Esophagus muscularis mucosa (tissue), 4 donors: Measurements from ENCODE around the gene NMUR1. TPM values are rescaled to one million over a fixed set of nuclear protein-coding genes. Genes with fewer than 3 reads are reported as not detected.
"Not testable (repeated sequence)": the region's sequence is repeated elsewhere in the genome, so short reads cannot be mapped to it uniquely, and the experiment has no call there.

Experiments
- DNase-seq: peaks from one replicate; pipeline ENCODE4 v3.0.0-alpha.2; 2017; ENCODE audit errors: extremely low spot score
- H3K27ac ChIP-seq, 4 donors: fragments of 200-600 bp; sonication (generic); replicated peaks in 1 of 4; 1 replicate in 3 of 4; 2 replicates in 1 of 4; pipeline ENCODE4 v1.5.1; 2016 to 2019; ENCODE audit warnings: mild to moderate bottlenecking in 1 of 4
- H3K27me3 ChIP-seq, 4 donors: fragments of 200-600 bp; sonication (generic); one replicate each; pipeline versions ENCODE4 v1.5.1 to v1.6.0; 2016 to 2019
- H3K36me3 ChIP-seq, 4 donors: fragments of 200-600 bp; sonication (generic); one replicate each; pipeline ENCODE4 v1.5.1; 2016 to 2019
- H3K4me1 ChIP-seq, 4 donors: fragments of 200-600 bp; sonication (generic); one replicate each; pipeline ENCODE4 v1.5.1; 2016 to 2019
- H3K4me3 ChIP-seq, 4 donors: fragments of 200-600 bp; sonication (generic); 1 replicate in 2 of 4; 2 replicates in 2 of 4; pipeline ENCODE4 v1.5.1; 2016 to 2019; ENCODE audit warnings: mild to moderate bottlenecking in 4 of 4, moderate library complexity in 1 of 4
- H3K9me3 ChIP-seq, 4 donors: fragments of 200-600 bp; sonication (generic); 1 replicate in 3 of 4; 2 replicates in 1 of 4; pipeline ENCODE4 v1.5.1; 2016 to 2019
- EP300 ChIP-seq: sonication (generic); formaldehyde crosslinking; IDR thresholded peaks from one replicate; pipeline ENCODE4 v1.6.1; 2017; ENCODE audit warnings: antibody characterized with exemption
- POLR2A ChIP-seq: fragments of 450-650 bp; IDR thresholded peaks from one replicate; pipeline ENCODE4 v1.6.1; 2017; ENCODE audit warnings: antibody characterized with exemption, moderate library complexity, mild to moderate bottlenecking, low read depth
- POLR2AphosphoS5 ChIP-seq, 2 donors: sonication (generic); formaldehyde crosslinking; IDR thresholded peaks; one replicate each; pipeline ENCODE4 v1.6.1; 2017; ENCODE audit warnings: antibody characterized with exemption in 2 of 2
- WGBS: methylation state at CpG from one replicate; pipeline ENCODE4 v1.1.5; 2018; 5-methylcytosine and 5-hydroxymethylcytosine counted together
- intact Hi-C: fragments of 100-400 bp; cut with DNase I; formaldehyde crosslinking; loops from one replicate; pipeline ENCODE4 v1.15.1; 2023
- total RNA-seq, 4 donors: library from RNA; depleted of rRNA; stranded (reverse); fragments of >200 nt; gene quantifications; one replicate each; pipeline versions ENCODE4 v1.1.0 to v1.2.1, GENCODE V29; 2016
- TF ChIP-seq, protein P1 (sequence below), 3 experiments: fragments of 200-600 bp in 2 of 3; fragments of 450-650 bp in 1 of 3; sonication (generic) in 2 of 3; IDR thresholded peaks; one replicate each; pipeline ENCODE4 v1.5.1; 2017 to 2019; ENCODE audit warnings: antibody characterized with exemption in 3 of 3, mild to moderate bottlenecking in 2 of 3, moderate library complexity in 1 of 3

NMUR1 gene
- total RNA-seq, 4 donors from 2014 or later: 1.2 to 5.4 (median 2.5) TPM

DNA sequence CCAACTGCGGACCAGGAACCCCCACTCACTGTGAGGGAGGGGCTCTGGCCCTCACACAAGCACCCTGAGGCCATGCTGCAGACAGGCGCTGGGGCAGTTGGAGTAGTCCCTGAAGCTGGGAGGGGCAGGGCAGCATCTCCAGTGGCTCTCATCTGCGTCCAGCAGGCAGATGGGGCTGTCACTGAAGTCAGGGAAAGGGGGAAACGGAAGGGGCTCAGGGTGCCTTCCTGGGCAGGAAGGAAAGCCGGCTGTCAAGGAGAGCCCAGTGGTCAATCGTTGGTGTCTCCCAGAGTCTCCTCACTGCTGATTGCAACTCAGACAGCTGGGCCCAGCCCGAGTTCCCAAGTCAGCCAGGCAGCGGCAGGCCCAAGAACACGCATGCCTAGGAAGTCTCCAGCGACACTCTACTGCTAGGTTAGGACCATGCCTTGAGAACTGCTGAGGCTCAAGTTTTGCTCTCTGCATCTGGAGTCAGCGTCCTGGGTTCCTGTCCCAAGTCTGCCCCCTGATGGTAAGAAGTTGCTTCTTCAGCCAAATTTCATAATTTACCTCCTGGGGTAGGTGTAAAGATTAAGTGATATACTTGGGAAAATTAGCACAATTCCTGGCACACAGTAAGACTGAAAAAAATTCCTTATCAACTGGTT, 27.4 kb upstream of the NMUR1 start:
- no peaks in the 10 kb centered on the region for H3K36me3 ChIP-seq
- peaks cover 0 to 7% (median 3%) of the 10 kb centered on the region in 4 donors for H3K9me3 ChIP-seq
- peaks cover 16 to 24% (median 21%) of the 10 kb centered on the region in 4 donors for H3K4me1 ChIP-seq
- H3K27me3 ChIP-seq: no peaks in the 10 kb centered on the region
- no peak overlapping the region for H3K4me3 ChIP-seq
- TF ChIP-seq, protein P1, sequence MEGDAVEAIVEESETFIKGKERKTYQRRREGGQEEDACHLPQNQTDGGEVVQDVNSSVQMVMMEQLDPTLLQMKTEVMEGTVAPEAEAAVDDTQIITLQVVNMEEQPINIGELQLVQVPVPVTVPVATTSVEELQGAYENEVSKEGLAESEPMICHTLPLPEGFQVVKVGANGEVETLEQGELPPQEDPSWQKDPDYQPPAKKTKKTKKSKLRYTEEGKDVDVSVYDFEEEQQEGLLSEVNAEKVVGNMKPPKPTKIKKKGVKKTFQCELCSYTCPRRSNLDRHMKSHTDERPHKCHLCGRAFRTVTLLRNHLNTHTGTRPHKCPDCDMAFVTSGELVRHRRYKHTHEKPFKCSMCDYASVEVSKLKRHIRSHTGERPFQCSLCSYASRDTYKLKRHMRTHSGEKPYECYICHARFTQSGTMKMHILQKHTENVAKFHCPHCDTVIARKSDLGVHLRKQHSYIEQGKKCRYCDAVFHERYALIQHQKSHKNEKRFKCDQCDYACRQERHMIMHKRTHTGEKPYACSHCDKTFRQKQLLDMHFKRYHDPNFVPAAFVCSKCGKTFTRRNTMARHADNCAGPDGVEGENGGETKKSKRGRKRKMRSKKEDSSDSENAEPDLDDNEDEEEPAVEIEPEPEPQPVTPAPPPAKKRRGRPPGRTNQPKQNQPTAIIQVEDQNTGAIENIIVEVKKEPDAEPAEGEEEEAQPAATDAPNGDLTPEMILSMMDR (IDR thresholded peaks at IDR 0.05): peak; percentile 55 to 81 (median 63)
- TF ChIP-seq POLR2AphosphoS5 (IDR thresholded peaks at IDR 0.05) (no peak), EP300 (no peak)
- DNase-seq: peak; percentile 94
- intact Hi-C loops: loop anchor here (1.0 to 5.0 kb wide), 3 partner anchors 27 to 75 kb away; partner anchors contain the start of gene NMUR1
- 47% methylated on average over 10 of the region's 11 CpGs for WGBS
- H3K27ac ChIP-seq: peak overlapping the region; percentile 23 to 65 (median 55)

DNA sequence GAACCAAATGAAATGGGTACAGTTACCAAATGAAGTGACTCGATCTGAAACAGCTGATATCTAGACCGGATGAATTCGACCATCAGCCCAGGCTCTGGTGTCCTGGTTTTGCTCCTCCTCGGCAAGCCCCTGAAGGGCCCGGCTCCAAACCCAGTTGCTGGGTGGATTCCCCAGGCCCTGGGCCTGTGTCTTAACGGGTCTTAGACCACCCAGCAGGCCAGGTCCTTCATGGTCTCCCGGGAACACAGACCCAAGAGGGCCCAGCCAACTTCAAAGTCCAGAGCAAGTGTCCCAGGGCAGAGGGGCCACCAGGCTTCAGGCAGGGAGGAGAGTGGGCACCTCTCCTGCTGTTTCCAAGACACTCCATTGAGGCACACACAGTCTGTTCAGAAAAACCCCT, 26.7 kb upstream of the NMUR1 start:
- Histone ChIP-seq H3K27ac (peak overlapping the region in 3 of 4 donors; percentile 23 to 65 (median 65)), H3K9me3 (peaks cover 0 to 13% (median 6%) of the 10 kb centered on the region in 4 donors), H3K27me3 (no peaks in the 10 kb centered on the region), H3K36me3 (no peaks in the 10 kb centered on the region), H3K4me1 (peaks cover 16 to 24% (median 21%) of the 10 kb centered on the region in 4 donors), H3K4me3 (no peak overlapping the region)
- TF ChIP-seq, protein P1 (IDR thresholded peaks at IDR 0.05): no peak
- TF ChIP-seq POLR2AphosphoS5 (IDR thresholded peaks at IDR 0.05) (no peak), EP300 (no peak)
- DNase-seq: no peak
- intact Hi-C loops: loop anchor here (2.0 to 5.0 kb wide), 2 partner anchors 40 to 74 kb away; no protein-coding TSS in a partner anchor
- WGBS: 87% methylated on average over 6 of the region's 7 CpGs

DNA sequence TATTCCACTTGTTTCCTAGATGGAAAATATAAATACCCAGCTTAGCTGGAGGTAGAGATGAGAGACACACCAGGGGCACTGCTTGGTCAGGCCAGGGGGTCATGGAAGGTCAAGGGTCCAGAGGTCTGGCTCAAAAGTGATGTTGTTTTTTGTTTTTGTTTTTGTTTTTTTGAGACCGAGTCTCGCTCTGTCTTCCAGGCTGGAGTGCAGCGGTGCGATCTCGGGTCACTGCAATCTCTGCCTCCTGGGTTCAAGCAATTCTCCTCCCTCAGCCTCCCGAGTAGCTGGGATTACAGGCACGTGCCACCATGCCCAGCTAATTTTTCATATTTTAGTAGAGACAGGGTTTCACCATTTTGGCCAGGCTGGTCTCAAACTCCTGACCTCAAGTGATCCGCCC, 26.3 kb upstream of the NMUR1 start:
- H3K9me3 ChIP-seq: peaks cover 0 to 13% (median 6%) of the 10 kb centered on the region in 4 donors
- peaks cover 16 to 24% (median 21%) of the 10 kb centered on the region in 4 donors for H3K4me1 ChIP-seq
- 95% methylated on average over 8 of the region's 8 CpGs for WGBS
- H3K4me3 ChIP-seq, H3K27me3 ChIP-seq, DNase-seq, H3K36me3 ChIP-seq, H3K27ac ChIP-seq: not testable (repeated sequence)
- intact Hi-C loops: loop anchor here (2.0 to 5.0 kb wide), 2 partner anchors 39 to 74 kb away; no protein-coding TSS in a partner anchor

DNA sequence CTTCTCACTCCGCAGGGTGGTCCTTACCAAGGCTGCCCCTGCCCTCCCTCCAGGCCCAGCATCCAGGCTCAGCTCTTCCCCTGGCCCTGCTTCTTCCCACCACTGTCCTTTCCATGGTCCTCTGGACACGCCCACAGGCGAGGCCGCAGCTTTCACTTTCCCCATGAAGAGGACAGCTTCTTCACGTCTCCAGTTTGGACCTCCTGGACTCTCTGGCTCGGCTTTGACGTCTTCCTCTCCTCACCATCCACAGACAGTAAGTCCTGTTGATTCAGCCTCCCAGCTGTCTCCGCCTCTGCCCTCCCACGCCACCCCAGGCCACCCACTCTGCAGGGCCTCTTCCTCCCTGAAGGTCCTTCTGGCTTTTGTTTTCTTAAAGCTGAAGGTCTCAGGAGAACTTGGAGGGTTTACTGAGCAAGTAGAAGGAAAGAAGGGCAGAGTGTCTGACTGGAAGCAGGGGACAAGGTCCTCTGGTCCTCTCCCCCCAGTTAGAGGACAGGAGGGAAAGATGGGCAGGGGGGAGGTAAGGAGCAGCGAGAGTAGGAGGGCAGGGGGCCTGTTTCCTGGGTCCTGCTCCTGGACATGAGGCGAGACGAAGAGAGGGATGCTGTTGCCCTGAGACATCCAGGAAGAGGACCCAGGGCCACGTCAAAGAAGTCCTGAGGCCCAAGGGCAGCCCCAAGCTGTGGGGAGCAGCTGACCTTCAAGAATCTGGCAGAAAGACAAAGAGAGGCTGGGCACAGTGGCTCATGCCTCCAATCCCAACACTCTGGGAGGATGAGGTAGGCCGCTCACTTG, 24.7 kb upstream of the NMUR1 start:
- Histone ChIP-seq H3K27me3 (no peaks in the 10 kb centered on the region), H3K9me3 (peaks cover 0 to 13% (median 6%) of the 10 kb centered on the region in 4 donors), H3K4me3 (peak overlapping the region; percentile 27 to 32 (median 30)), H3K36me3 (no peaks in the 10 kb centered on the region), H3K27ac (peak overlapping the region; percentile 68 to 79 (median 73)), H3K4me1 (peaks cover 16 to 24% (median 21%) of the 10 kb centered on the region in 4 donors)
- no peak for DNase-seq
- 48% methylated on average over 14 of the region's 14 CpGs for WGBS
- intact Hi-C loops: loop anchor here (5.0 kb wide), 1 partner anchor 38 kb away; no protein-coding TSS in a partner anchor
- peak in 1 of 2 donors; percentile 42 for TF ChIP-seq POLR2AphosphoS5 (IDR thresholded peaks at IDR 0.05)
- no peak for TF ChIP-seq POLR2A

DNA sequence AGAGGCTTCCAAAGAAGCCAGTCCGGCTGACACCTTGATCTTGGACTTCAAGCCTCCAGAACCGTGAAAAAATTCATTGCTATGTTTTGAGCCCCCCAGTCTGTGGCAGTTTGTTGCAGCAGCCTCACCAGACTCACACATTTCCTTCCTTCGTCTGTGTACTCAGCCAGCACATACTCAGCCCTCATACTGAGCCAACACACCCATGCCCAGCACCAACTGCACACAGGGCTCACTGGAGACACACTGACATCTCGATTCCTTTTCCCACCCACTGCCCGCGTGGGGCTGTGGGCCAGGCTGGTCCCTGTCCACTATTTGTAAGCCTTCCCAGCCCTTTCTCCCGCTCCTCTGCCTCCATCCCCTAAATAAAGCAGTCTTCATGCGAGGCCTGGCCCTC, 24.1 kb upstream of the NMUR1 start:
- intact Hi-C loops: no loop called here
- H3K9me3 ChIP-seq: peaks cover 0 to 13% (median 6%) of the 10 kb centered on the region in 4 donors
- no peak for TF ChIP-seq POLR2A
- no peak for DNase-seq
- WGBS: 55% methylated on average over 8 of the region's 8 CpGs
- no peaks in the 10 kb centered on the region for H3K36me3 ChIP-seq
- no peaks in the 10 kb centered on the region for H3K27me3 ChIP-seq
- H3K27ac ChIP-seq: peak overlapping the region; percentile 68 to 79 (median 73)
- peak overlapping the region; percentile 27 to 32 (median 30) for H3K4me3 ChIP-seq
- H3K4me1 ChIP-seq: peaks cover 16 to 24% (median 21%) of the 10 kb centered on the region in 4 donors

DNA sequence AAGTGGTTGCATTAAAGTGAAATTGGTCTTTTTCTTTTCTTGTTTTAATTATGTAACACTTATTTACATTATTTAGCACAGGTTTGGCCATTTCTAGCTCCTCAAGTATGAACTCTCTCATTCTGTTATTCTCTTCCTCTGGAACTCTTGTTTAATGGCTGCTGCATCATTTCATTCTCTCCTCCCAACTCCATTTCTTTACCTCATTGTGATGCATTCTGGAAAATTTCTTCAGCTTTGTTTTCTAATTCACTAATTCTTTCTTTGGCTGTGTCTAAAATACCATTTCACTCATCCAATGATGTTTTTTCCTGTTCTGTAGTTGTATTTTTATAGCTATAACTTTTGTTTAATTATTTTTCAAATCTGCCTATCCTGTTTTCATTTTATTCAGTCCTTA, 22.5 kb upstream of the NMUR1 start:
- Histone ChIP-seq H3K9me3 (peaks cover 0 to 13% (median 6%) of the 10 kb centered on the region in 4 donors), H3K36me3 (no peaks in the 10 kb centered on the region), H3K27ac (no peak overlapping the region), H3K4me1 (peaks cover 15 to 23% (median 20%) of the 10 kb centered on the region in 4 donors), H3K4me3 (no peak overlapping the region), H3K27me3 (no peaks in the 10 kb centered on the region)
- TF ChIP-seq EP300: no peak
- TF ChIP-seq POLR2A: no peak
- no peak for TF ChIP-seq POLR2AphosphoS5 (IDR thresholded peaks at IDR 0.05)
- TF ChIP-seq, protein P1 (IDR thresholded peaks at IDR 0.05): no peak
- intact Hi-C loops: no loop called here
- DNase-seq: no peak
